Cortex of kidney (tissue), 1 donor: ENCODE data around the gene SIRPB2.

Experiments used
- DNase-seq: peaks from one replicate; lab custom pipeline; 2025; lab: John Stamatoyannopoulos, UW

SIRPB2 gene

GRCh38 chr20:1491281-1491840 is at the start of gene SIRPB2:
Gene SIRPB2 (minus strand): TSS chr20:1491420. CDS start chr20:1491359, 61 bp downstream.
- DNase-seq, result no peak

- no peak for DNase-seq
These were observed 48.7 kb upstream of the SIRPB2 start for GRCh38 chr20:1539816-1540419.

GRCh38 chr20:1538655-1539054 is 47.4 kb upstream of the SIRPB2 start:
- DNase-seq, result no peak

GRCh38 chr20:1537731-1538058 is 46.5 kb upstream of the SIRPB2 start:
- no peak for DNase-seq

- DNase-seq, result no peak
These were observed 45.9 kb upstream of the SIRPB2 start for GRCh38 chr20:1536893-1537730.

GRCh38 chr20:1535420-1536175 is 44.4 kb upstream of the SIRPB2 start:
- no peak for DNase-seq

- DNase-seq, result no peak
These were observed 43.3 kb upstream of the SIRPB2 start for GRCh38 chr20:1534526-1534925.

- DNase-seq, result no peak
These were observed 41.8 kb upstream of the SIRPB2 start for GRCh38 chr20:1533059-1533458.

GRCh38 chr20:1528811-1529210 is 37.6 kb upstream of the SIRPB2 start:
- DNase-seq, result no peak

GRCh38 chr20:1527923-1528322 is 36.7 kb upstream of the SIRPB2 start:
- DNase-seq, result no peak

GRCh38 chr20:1526896-1527295 is 35.7 kb upstream of the SIRPB2 start:
- no peak for DNase-seq

- DNase-seq, result no peak
These were observed 35.1 kb upstream of the SIRPB2 start for GRCh38 chr20:1526310-1526709.

- DNase-seq, result no peak
These were observed 32.8 kb upstream of the SIRPB2 start for GRCh38 chr20:1524004-1524403.

- no peak for DNase-seq
These were observed 25.8 kb upstream of the SIRPB2 start for GRCh38 chr20:1517010-1517409.

GRCh38 chr20:1513801-1514200 is 22.6 kb upstream of the SIRPB2 start:
- DNase-seq, result no peak

GRCh38 chr20:1509237-1509636 is 18.0 kb upstream of the SIRPB2 start:
- no peak for DNase-seq

- no peak for DNase-seq
These were observed 17.4 kb upstream of the SIRPB2 start for GRCh38 chr20:1508574-1508973.

GRCh38 chr20:1507276-1507675 is 16.1 kb upstream of the SIRPB2 start:
- DNase-seq, result no peak

GRCh38 chr20:1505871-1506270 is 14.7 kb upstream of the SIRPB2 start:
- no peak for DNase-seq

- no peak for DNase-seq
These were observed 14.1 kb upstream of the SIRPB2 start for GRCh38 chr20:1505361-1505760.

- no peak for DNase-seq
These were observed 12.5 kb upstream of the SIRPB2 start for GRCh38 chr20:1503564-1504227.

- no peak for DNase-seq
These were observed 9.3 kb upstream of the SIRPB2 start for GRCh38 chr20:1500496-1500895.
